SK-N-SH (cell line): ENCODE results near the gene ATN1. TPM values are rescaled to one million over a fixed set of nuclear protein-coding genes. Genes with fewer than 3 reads are reported as not detected.

Experiments
- CTCF ChIA-PET: fragments of 300-600, 350-600 bp; formaldehyde crosslinking; extraction: SDS; loops from one replicate; lab custom pipeline; 2021; lab: Yijun Ruan, JAX
- POLR2A ChIA-PET: fragments of 350-600 bp; sonication (Branson Sonifier 250); formaldehyde crosslinking; extraction: SDS; loops from one replicate; lab custom pipeline; 2020; ENCODE audit warnings: antibody characterized with exemption, inconsistent platforms; lab: Yijun Ruan, JAX
- DNase-seq: peaks from one replicate; pipeline ENCODE4 v3.0.0; 2012
- H2AFZ ChIP-seq: fragments of 200-600 bp; sonication (generic); 2 replicates; pipeline ENCODE4 v1.8.1; 2016; ENCODE audit warnings: antibody characterized with exemption, mild to moderate bottlenecking, low read depth
- H3F3A ChIP-seq: fragments of 200-600 bp; sonication (generic); replicated peaks from 2 replicates; pipeline ENCODE3; 2016; ENCODE audit warnings: antibody characterized with exemption, mild to moderate bottlenecking; ENCODE audit not compliant: insufficient read depth
- H3K27ac ChIP-seq, 2 experiments: fragments of 200-500 bp in 1 of 2; fragments of 200-600 bp in 1 of 2; sonication (Bioruptor generic) in 1 of 2; sonication (generic), shearing (Covaris generic) in 1 of 2; 2 replicates each; pipeline versions ENCODE4 v1.5.1 to v1.6.1; 2014 to 2016; ENCODE audit warnings: low read depth in 2 of 2, inconsistent platforms in 1 of 2, low read length in 1 of 2, mild to moderate bottlenecking in 1 of 2, mixed read lengths in 1 of 2
- H3K27me3 ChIP-seq: fragments of 200-600 bp; sonication (generic), shearing (Covaris generic); 2 replicates; pipeline ENCODE4 v1.6.1; 2016; ENCODE audit warnings: mixed run types; ENCODE audit not compliant: insufficient read depth
- H3K36me3 ChIP-seq, 2 experiments: fragments of 200-500 bp in 1 of 2; fragments of 200-600 bp in 1 of 2; sonication (Bioruptor generic) in 1 of 2; sonication (generic) in 1 of 2; replicated peaks in 1 of 2; 2 replicates each; pipeline versions ENCODE3 to v1.5.1; 2014 to 2016; ENCODE audit warnings: low read length in 1 of 2, mild to moderate bottlenecking in 1 of 2; ENCODE audit not compliant: insufficient read depth in 2 of 2, control insufficient read depth in 1 of 2
- H3K4me1 ChIP-seq, 2 experiments: fragments of 200-500 bp in 1 of 2; fragments of 200-600 bp in 1 of 2; sonication (Bioruptor generic) in 1 of 2; sonication (generic), shearing (Covaris generic) in 1 of 2; 2 replicates each; pipeline versions ENCODE4 v1.5.1 to v1.6.1; 2014 to 2016; ENCODE audit warnings: low read depth in 1 of 2, low read length in 1 of 2, mixed run types in 1 of 2; ENCODE audit not compliant: insufficient read depth in 2 of 2, control insufficient read depth in 1 of 2
- H3K4me2 ChIP-seq: fragments of 200-600 bp; sonication (generic), shearing (Covaris generic); 2 replicates; pipeline ENCODE4 v1.6.1; 2017; ENCODE audit warnings: mixed run types
- H3K4me3 ChIP-seq, 2 experiments: fragments of 200-500 bp in 1 of 2; fragments of 200-600 bp in 1 of 2; sonication (Bioruptor generic) in 1 of 2; sonication (generic), shearing (Covaris generic) in 1 of 2; 2 replicates each; pipeline versions ENCODE4 v1.5.1 to v1.8.1; 2014 to 2016; ENCODE audit warnings: low read depth in 2 of 2, inconsistent platforms in 1 of 2, low read length in 1 of 2, mild to moderate bottlenecking in 1 of 2, mixed read lengths in 1 of 2, moderate library complexity in 1 of 2
- H3K79me2 ChIP-seq: fragments of 200-600 bp; sonication (generic); 2 replicates; pipeline ENCODE4 v1.8.1; 2017; ENCODE audit warnings: mild to moderate bottlenecking; ENCODE audit not compliant: insufficient read depth
- H3K9ac ChIP-seq: fragments of 200-600 bp; sonication (generic); 2 replicates; pipeline ENCODE4 v1.6.1; 2017; ENCODE audit warnings: mixed run types
- H3K9me2 ChIP-seq: fragments of 200-600 bp; sonication (generic); 2 replicates; pipeline ENCODE4 v1.6.1; 2017; ENCODE audit warnings: mixed run types
- H3K9me3 ChIP-seq: fragments of 200-600 bp; sonication (generic); 2 replicates; pipeline ENCODE4 v1.6.1; 2017; ENCODE audit warnings: mixed run types, mild to moderate bottlenecking, moderate library complexity
- H4K20me1 ChIP-seq: fragments of 200-600 bp; sonication (generic); 2 replicates; pipeline ENCODE4 v1.6.1; 2017; ENCODE audit warnings: mild to moderate bottlenecking, mixed run types; ENCODE audit not compliant: insufficient read depth
- CTCF ChIP-seq: fragments of 200-600 bp; sonication (generic); IDR thresholded peaks from 2 replicates; pipeline ENCODE4 v1.6.1; 2017; ENCODE audit warnings: antibody characterized with exemption, mild to moderate bottlenecking, moderate library complexity
- EP300 ChIP-seq, 2 experiments: IDR thresholded peaks; 2 replicates each; pipeline versions ENCODE4 v1.4.0 to v1.6.1; 2012; ENCODE audit warnings: borderline replicate concordance in 1 of 2, low read depth in 1 of 2, low read length in 1 of 2
- EZH2phosphoT487 ChIP-seq: fragments of 200-600 bp; sonication (generic); IDR thresholded peaks from 2 replicates; pipeline ENCODE4 v1.6.1; 2017; ENCODE audit warnings: low read depth, mixed run types, mild to moderate bottlenecking, antibody characterized with exemption, moderate library complexity, borderline replicate concordance
- FOSL2 ChIP-seq: IDR thresholded peaks from 2 replicates; pipeline ENCODE4 v1.4.0; 2012; ENCODE audit warnings: low read depth, mild to moderate bottlenecking, moderate library complexity, borderline replicate concordance
- GATA2 ChIP-seq: sonication (generic); formaldehyde crosslinking; IDR thresholded peaks from 2 replicates; pipeline ENCODE4 v1.5.0; 2020; ENCODE audit warnings: mild to moderate bottlenecking, missing genetic modification reagents
- IRF3 ChIP-seq: fragments of 150-350 bp; IDR thresholded peaks from 2 replicates; pipeline ENCODE4 v1.6.1; 2016; ENCODE audit warnings: mild to moderate bottlenecking, low read depth, low read length
- MXI1 ChIP-seq: IDR thresholded peaks from 2 replicates; pipeline ENCODE4 v1.6.1; 2012; ENCODE audit warnings: mild to moderate bottlenecking, low read depth, low read length, improper control_type of control experiment
- NFIC ChIP-seq: IDR thresholded peaks from 2 replicates; pipeline ENCODE4 v1.4.0; 2012; ENCODE audit warnings: borderline replicate concordance
- NRF1 ChIP-seq: IDR thresholded peaks from 2 replicates; pipeline ENCODE4 v1.6.1; 2012; ENCODE audit warnings: low read depth, mild to moderate bottlenecking, low read length
- RAD21 ChIP-seq: IDR thresholded peaks from 2 replicates; pipeline ENCODE4 v1.6.1; 2012; ENCODE audit warnings: mild to moderate bottlenecking, low read length
- REST ChIP-seq: IDR thresholded peaks from 2 replicates; pipeline ENCODE4 v1.6.1; 2012; ENCODE audit warnings: mild to moderate bottlenecking, low read depth, low read length, moderate library complexity
- RFX5 ChIP-seq: IDR thresholded peaks from 2 replicates; pipeline ENCODE4 v1.6.1; 2012; ENCODE audit warnings: mild to moderate bottlenecking, improper control_type of control experiment, low read length
- TAF1 ChIP-seq: IDR thresholded peaks from 2 replicates; pipeline ENCODE4 v1.6.1; 2012; ENCODE audit warnings: low read depth, mild to moderate bottlenecking, low read length, moderate library complexity, borderline replicate concordance
- TCF12 ChIP-seq: IDR thresholded peaks from 2 replicates; pipeline ENCODE4 v1.4.0; 2012
- USF1 ChIP-seq: IDR thresholded peaks from 2 replicates; pipeline ENCODE4 v1.4.0; 2012; ENCODE audit warnings: low read depth, borderline replicate concordance
- YY1 ChIP-seq: IDR thresholded peaks from 2 replicates; pipeline ENCODE4 v1.4.0; 2012; ENCODE audit warnings: low read depth, mild to moderate bottlenecking
- ZBTB33 ChIP-seq: IDR thresholded peaks from 2 replicates; pipeline ENCODE4 v1.4.0; 2012; ENCODE audit warnings: low read depth, borderline replicate concordance
- WGBS: methylation state at CpG from one replicate; pipeline ENCODE4 v1.1.6; 2017; ENCODE audit warnings: low lambda C conversion rate; 5-methylcytosine and 5-hydroxymethylcytosine counted together
- polyA plus RNA-seq, 3 experiments: library from polyadenylated mRNA; depleted of rRNA; stranded (reverse); fragments of >200 nt; gene quantifications; 2 replicates each; pipeline ENCODE4 v1.2.3, GENCODE V29; 2012

ATN1 gene
- polyA plus RNA-seq, 1 of the 3 experiments (the other 2 are of a cell fraction): 29.3 TPM

GRCh38 chr12:6899837-6900519 is 27.8 kb upstream of the ATN1 start:
- Histone ChIP-seq H3K36me3 (no peaks in the 10 kb centered on the region), H3K4me1 (peaks cover 4 to 9% of the 10 kb centered on the region in 2 experiments; a peak in 2 of 4 replicates), H3K27me3 (no peaks in the 10 kb centered on the region), H3K4me2 (no peak overlapping the region), H3K9me2 (no peaks in the 10 kb centered on the region), H3F3A (no peaks in the 10 kb centered on the region), H3K4me3 (no peak overlapping the region), H3K27ac (no peak overlapping the region), H4K20me1 (no peaks in the 10 kb centered on the region), H2AFZ (no peak overlapping the region), H3K79me2 (no peaks in the 10 kb centered on the region), H3K9ac (no peak overlapping the region), H3K9me3 (no peaks in the 10 kb centered on the region)
- ChIA-PET POLR2A (interaction anchor here (0.9 kb wide), 1 partner anchor 9 kb away, joined by 3 read pairs; no protein-coding TSS in a partner anchor), CTCF (interaction anchor here (0.9 to 2.1 kb wide), 6 partner anchors 9 to 144 kb away, joined by 3 to 9 read pairs (median 4); partner anchors contain the start of gene SPSB2)
- DNase-seq: no peak
- WGBS: 81% methylated on average over 10 of the region's 10 CpGs
- TF ChIP-seq YY1 (no peak), USF1 (no peak), TAF1 (no peak), NRF1 (no peak), RAD21 (no peak), IRF3 (no peak), GATA2 (CRISPR knock-in tag) (no peak), REST (no peak)

- WGBS: 77% methylated on average over 4 of the region's 4 CpGs
- Histone ChIP-seq H4K20me1 (no peaks in the 10 kb centered on the region), H3K4me3 (no peak overlapping the region), H3F3A (no peaks in the 10 kb centered on the region), H3K4me1 (peaks cover 9 to 10% of the 10 kb centered on the region in 2 experiments; a peak in 2 of 4 replicates), H3K36me3 (peaks cover 0 to 5% of the 10 kb centered on the region in 2 experiments), H3K9me3 (no peaks in the 10 kb centered on the region), H3K79me2 (no peaks in the 10 kb centered on the region), H2AFZ (no peak overlapping the region), H3K27ac (no peak overlapping the region), H3K9me2 (no peaks in the 10 kb centered on the region), H3K9ac (no peak overlapping the region), H3K27me3 (no peaks in the 10 kb centered on the region), H3K4me2 (no peak overlapping the region)
- DNase-seq: no peak
- POLR2A ChIA-PET: interaction anchor here (0.9 to 1.4 kb wide), 3 partner anchors 11 to 30 kb away, joined by 3 read pairs; partner anchors contain the start of genes ENO2 and SPSB2
- CTCF ChIA-PET: interaction anchor here (0.7 to 2.7 kb wide), 4 partner anchors 11 to 43 kb away, joined by 3 to 17 read pairs (median 4); partner anchors contain the start of gene SPSB2
- no peak for TF ChIP-seq ZBTB33
- no peak for TF ChIP-seq TCF12
- TF ChIP-seq NFIC: no peak
- no peak for TF ChIP-seq EP300 (IDR thresholded peaks at IDR 0.05; ENCODE audit: borderline replicate concordance in 1 of 2, low read depth in 1 of 2, low read length in 1 of 2)
- no peak for TF ChIP-seq EZH2phosphoT487
- TF ChIP-seq CTCF: no peak
- no peak for TF ChIP-seq MXI1
- no peak for TF ChIP-seq FOSL2
- TF ChIP-seq RFX5: no peak
Measured at GRCh38 chr12:6902448-6902847, 25.3 kb upstream of the ATN1 start.
